Duodenal mucosa (tissue), 2 donors: ENCODE data around the gene CCNO.

Source experiments
- H3K27ac ChIP-seq: one replicate; pipeline ENCODE4 v1.7.0; 2013; ENCODE audit warnings: low read depth, low read length
- H3K27me3 ChIP-seq, 2 donors: one replicate each; pipeline ENCODE4 v1.7.0; 2013; ENCODE audit warnings: low read length in 2 of 2, control low read depth in 1 of 2; ENCODE audit not compliant: insufficient read depth in 2 of 2, control insufficient read depth in 1 of 2
- H3K36me3 ChIP-seq, 2 donors: one replicate each; pipeline ENCODE4 v1.7.0; 2013; ENCODE audit warnings: low read length in 2 of 2, control low read depth in 1 of 2; ENCODE audit not compliant: insufficient read depth in 2 of 2, control insufficient read depth in 1 of 2
- H3K4me1 ChIP-seq, 2 donors: one replicate each; pipeline ENCODE4 v1.7.0; 2013; ENCODE audit warnings: low read length in 2 of 2, control low read depth in 1 of 2; ENCODE audit not compliant: insufficient read depth in 2 of 2, control insufficient read depth in 1 of 2
- H3K4me3 ChIP-seq, 2 donors: one replicate each; pipeline ENCODE4 v1.7.0; 2013; ENCODE audit warnings: low read length in 2 of 2, low read depth in 1 of 2
- H3K9ac ChIP-seq, 2 donors: one replicate each; pipeline ENCODE4 v1.7.0; 2013; ENCODE audit warnings: low read length in 2 of 2, low read depth in 1 of 2
- H3K9me3 ChIP-seq, 2 donors: one replicate each; pipeline ENCODE4 v1.7.0; 2013; ENCODE audit warnings: low read length in 2 of 2, control low read depth in 1 of 2; ENCODE audit not compliant: control insufficient read depth in 1 of 2

CCNO gene, protein sequence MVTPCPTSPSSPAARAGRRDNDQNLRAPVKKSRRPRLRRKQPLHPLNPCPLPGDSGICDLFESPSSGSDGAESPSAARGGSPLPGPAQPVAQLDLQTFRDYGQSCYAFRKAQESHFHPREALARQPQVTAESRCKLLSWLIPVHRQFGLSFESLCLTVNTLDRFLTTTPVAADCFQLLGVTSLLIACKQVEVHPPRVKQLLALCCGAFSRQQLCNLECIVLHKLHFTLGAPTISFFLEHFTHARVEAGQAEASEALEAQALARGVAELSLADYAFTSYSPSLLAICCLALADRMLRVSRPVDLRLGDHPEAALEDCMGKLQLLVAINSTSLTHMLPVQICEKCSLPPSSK

DNA sequence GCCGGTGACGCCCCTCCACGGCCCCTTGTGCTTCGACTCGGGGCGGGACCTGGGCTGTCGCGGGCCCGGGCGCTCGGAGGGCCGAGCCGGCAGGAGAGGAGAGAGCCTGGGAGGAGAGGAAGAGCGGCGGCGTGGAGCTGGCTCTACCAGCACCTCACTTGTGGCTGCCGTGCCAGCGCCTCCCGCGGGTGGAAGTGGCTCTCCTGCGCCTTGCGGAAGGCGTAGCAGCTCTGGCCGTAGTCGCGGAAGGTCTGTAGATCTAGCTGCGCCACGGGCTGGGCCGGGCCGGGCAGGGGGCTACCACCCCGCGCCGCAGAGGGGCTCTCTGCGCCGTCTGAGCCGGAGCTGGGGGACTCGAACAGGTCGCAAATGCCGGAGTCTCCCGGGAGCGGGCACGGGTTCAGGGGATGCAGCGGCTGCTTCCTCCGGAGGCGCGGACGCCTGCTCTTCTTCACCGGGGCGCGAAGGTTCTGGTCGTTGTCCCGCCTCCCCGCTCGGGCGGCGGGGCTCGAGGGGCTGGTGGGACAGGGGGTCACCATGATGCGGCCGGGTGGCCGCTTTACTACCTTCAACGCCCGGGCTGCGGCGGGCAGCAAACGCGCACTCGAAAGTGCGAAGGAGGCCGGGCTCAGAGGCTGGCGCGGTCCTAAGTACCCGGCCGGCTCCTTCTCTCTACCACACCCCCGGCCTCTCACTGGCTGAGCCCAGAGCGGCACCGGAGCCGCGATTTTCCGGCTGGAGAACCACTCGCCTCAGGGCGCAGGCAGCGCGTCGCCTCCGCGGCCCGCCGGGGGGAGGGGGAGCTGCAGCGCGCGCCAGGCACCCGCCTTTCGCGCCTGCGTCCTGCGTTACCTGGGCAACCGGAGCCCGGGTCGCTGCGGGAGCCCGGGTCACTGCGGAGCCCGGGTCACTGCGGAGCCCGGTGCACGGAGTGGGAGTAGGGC is at the start of gene CCNO:
Gene CCNO (minus strand): TSS at position 624 of the 944 bp plus-strand sequence. CDS start 85 bp downstream, at position 539.
- no peaks in the 10 kb centered on the region for H3K9me3 ChIP-seq
- H3K4me3 ChIP-seq: peak within 1 kb of the TSS; percentile 71 to 77
- H3K27me3 ChIP-seq: peaks cover 52 to 58% of the 10 kb centered on the region in 2 donors
- H3K27ac ChIP-seq: no peak within 1 kb of the TSS
- H3K4me1 ChIP-seq: peaks cover 11 to 39% of the 10 kb centered on the region in 2 donors
- no peaks in the 10 kb centered on the region for H3K36me3 ChIP-seq
- peak within 1 kb of the TSS; percentile 31 to 38 for H3K9ac ChIP-seq

DNA sequence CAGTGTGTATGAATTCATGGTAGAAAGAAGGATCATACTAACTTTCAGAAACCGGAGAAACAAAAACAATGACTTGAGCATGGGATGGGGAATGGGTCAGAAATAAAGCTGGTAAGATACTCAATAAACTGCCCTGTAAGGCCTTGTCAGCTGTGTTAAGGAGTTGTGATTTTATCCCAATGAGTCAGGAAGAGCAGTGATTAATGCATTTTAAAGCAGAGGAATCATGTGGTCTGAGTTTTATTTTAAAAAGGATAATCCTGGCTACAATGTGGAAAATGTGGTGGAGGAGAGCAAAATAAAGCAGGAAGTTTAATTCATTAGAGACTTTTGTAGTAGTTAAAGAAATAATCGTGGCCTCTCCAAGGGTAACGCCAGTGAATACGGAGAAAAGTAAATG is 45.4 kb upstream of the CCNO start:
- H3K27me3 ChIP-seq: no peaks in the 10 kb centered on the region
- no peak overlapping the region for H3K9ac ChIP-seq
- no peaks in the 10 kb centered on the region for H3K4me1 ChIP-seq
- H3K9me3 ChIP-seq: no peaks in the 10 kb centered on the region
- H3K27ac ChIP-seq: no peak overlapping the region
- no peak overlapping the region for H3K4me3 ChIP-seq
- H3K36me3 ChIP-seq: peaks cover 24 to 90% of the 10 kb centered on the region in 2 donors

DNA sequence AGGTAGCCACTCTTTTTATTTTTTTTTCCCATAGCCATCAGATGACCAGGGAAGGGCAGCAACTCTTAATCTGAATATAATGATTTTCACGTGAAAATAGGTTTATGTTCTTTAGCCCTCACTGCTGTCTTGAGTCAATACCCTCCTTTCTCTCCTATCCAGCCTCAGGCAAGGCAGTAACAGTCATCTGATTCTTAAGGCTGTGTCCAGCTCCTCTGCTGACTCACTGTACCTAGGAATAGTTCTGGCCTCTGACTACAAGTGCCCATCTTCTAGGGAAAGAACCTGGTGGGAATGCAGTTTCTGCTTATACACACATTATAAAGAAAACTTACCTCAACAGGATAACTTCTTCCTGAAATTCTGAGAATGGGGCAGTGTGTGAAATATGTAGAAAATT is 43.4 kb upstream of the CCNO start:
- H3K4me1 ChIP-seq: no peaks in the 10 kb centered on the region

DNA sequence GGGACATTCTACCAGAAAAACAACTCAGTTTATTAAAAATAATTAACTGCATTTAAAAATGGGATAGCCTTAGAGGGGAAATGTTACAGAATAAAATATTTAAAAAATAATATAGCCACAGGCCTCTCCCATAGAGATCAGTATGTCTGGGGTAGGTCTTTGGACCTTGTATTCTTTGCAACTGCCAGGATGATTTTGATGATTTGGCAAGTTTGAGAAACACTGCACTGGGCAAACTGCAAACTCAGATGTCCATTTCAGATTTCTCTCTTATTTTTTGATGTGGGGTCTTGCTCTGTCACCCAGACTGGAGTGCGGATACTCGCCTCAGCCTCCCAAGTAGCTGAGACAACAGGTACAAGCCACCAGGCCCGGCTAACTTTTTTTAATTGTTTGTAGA is 24.9 kb upstream of the CCNO start:
- Histone ChIP-seq H3K9ac (no peak overlapping the region), H3K4me3 (no peak overlapping the region), H3K9me3 (no peaks in the 10 kb centered on the region), H3K36me3 (peaks cover 5 to 64% of the 10 kb centered on the region in 2 donors), H3K27ac (no peak overlapping the region), H3K27me3 (no peaks in the 10 kb centered on the region), H3K4me1 (no peaks in the 10 kb centered on the region)

More for the DNA sequence above, 43.4 kb upstream of the CCNO start:
- no peak overlapping the region for H3K9ac ChIP-seq
- peaks cover 30 to 93% of the 10 kb centered on the region in 2 donors for H3K36me3 ChIP-seq
- no peak overlapping the region for H3K4me3 ChIP-seq
- no peak overlapping the region for H3K27ac ChIP-seq
- no peaks in the 10 kb centered on the region for H3K9me3 ChIP-seq
- no peaks in the 10 kb centered on the region for H3K27me3 ChIP-seq

DNA sequence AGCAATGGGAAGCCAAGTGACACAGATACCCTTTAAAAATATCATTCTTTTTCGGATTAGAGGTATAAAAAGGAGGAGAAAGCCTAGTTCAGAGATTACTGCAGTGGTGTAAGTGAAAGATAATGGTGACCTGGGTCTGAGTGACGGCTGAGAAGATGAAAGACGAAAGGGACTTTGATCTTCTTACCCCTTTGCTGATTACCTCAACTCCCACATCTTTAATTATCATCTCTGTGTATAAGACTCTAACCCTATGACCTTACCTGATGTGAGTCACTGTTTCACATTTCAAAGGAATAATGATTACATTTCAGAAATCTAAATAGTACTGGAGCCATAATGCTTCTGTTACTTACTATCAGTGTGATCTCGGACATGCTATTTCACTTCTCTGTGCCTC is 21.4 kb upstream of the CCNO start:
- Histone ChIP-seq H3K36me3 (peaks cover 4 to 44% of the 10 kb centered on the region in 2 donors), H3K27me3 (no peaks in the 10 kb centered on the region), H3K4me1 (no peaks in the 10 kb centered on the region), H3K27ac (no peak overlapping the region), H3K4me3 (no peak overlapping the region), H3K9ac (no peak overlapping the region), H3K9me3 (no peaks in the 10 kb centered on the region)

DNA sequence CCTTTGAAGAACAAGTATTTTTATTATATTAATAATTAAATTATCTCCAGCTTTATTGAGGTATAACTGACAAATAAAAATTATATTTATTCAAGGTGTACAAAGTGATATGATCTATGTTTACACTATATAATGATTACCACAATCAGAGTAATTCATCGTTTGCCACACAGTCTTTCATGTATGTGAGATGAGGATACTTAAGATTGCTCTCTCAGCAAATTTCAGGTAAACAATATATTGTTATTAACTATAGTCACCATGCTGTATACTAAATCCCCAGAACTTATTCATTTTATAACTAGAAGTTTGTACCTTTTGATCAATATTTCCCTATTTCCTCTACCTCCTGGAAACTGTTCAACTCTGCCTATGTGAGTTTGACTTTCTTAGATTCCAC is 16.7 kb upstream of the CCNO start:
- peaks cover 6 to 11% of the 10 kb centered on the region in 2 donors for H3K9me3 ChIP-seq
- H3K4me3 ChIP-seq: no peak overlapping the region
- H3K27ac ChIP-seq: no peak overlapping the region

DNA sequence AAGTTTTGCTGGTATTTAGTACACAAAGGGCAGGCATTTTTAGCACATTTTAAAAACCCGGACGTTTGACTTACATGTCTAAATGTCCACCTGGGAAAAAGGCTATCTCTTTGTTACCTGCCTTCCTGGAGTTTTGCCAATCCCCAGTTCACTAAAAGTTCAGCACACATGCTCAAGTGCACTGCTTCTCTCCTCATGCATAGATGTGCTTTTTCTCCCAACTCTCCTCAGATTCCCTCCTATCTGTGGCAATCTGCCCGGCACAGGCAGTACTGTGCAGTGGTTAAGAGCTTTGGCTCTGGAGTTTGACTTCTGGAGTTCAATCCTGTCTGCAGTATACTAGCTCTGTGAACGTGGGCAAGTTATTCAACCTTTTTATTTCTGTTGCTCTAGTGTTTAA is 8.3 kb upstream of the CCNO start:
- no peaks in the 10 kb centered on the region for H3K9me3 ChIP-seq
- no peaks in the 10 kb centered on the region for H3K36me3 ChIP-seq
- H3K27me3 ChIP-seq: peaks cover 0 to 2% of the 10 kb centered on the region in 2 donors
- H3K4me1 ChIP-seq: no peaks in the 10 kb centered on the region
- no peak overlapping the region for H3K4me3 ChIP-seq
- H3K9ac ChIP-seq: no peak overlapping the region
- H3K27ac ChIP-seq: no peak overlapping the region

More for the DNA sequence above, 16.7 kb upstream of the CCNO start:
- H3K4me1 ChIP-seq: no peaks in the 10 kb centered on the region
- H3K27me3 ChIP-seq: no peaks in the 10 kb centered on the region
- H3K9ac ChIP-seq: no peak overlapping the region
- peaks cover 0 to 12% of the 10 kb centered on the region in 2 donors for H3K36me3 ChIP-seq

DNA sequence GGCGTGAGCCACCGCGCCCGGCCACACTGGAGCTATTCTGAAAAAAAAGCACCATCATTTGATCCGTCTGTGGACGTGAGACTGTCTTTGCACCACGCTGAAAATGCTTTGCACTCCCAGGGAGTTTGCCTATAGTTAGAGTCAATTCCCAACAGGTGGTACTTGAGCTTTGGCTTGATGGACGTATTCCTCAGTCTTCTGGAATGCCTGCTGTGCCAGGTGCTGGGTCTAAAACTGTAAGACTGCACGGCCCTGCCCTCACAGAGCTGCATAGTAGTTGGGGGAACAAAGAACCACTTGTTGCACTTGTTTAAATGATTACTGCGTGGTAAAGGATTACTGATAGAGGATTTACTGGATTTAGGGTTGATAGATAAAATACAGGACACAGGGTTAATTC is 3.4 kb upstream of the CCNO start:
- H3K27ac ChIP-seq: no peak overlapping the region
- H3K4me3 ChIP-seq: no peak overlapping the region
- no peaks in the 10 kb centered on the region for H3K9me3 ChIP-seq
- H3K27me3 ChIP-seq: peaks cover 20 to 24% of the 10 kb centered on the region in 2 donors
- peaks cover 0 to 27% of the 10 kb centered on the region in 2 donors for H3K4me1 ChIP-seq
- no peaks in the 10 kb centered on the region for H3K36me3 ChIP-seq
- H3K9ac ChIP-seq: no peak overlapping the region

DNA sequence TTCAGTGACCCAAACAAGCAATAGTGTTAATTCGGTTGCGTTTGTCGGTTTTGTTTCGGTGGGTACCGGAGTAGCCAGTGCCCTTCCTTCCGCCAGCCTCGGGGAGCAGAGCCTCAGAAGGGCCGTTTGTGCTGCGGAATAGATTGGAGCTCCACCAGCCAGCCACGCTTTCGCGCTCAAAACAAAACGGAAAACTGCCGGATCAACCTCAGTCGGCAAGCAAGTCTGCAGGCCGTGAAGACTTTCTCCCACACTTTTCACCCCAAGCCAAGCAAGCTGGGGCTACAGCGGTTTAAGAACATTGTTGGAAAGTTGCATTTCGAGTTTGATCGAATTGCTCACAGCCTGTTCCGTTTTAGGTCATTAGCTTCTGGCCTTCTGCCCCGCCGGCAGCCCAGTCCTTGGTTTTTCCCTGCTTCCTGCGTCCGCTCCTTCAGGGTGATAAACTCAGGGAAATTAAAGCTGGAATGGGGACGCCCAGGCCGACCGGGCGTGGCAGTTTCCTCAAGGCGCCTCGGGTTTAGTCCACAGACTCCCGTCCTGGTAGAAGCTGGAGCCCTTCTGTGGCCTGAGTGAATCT is 803 bp upstream of the CCNO start:
- Histone ChIP-seq H3K27me3 (peaks cover 42 to 48% of the 10 kb centered on the region in 2 donors), H3K36me3 (no peaks in the 10 kb centered on the region), H3K4me1 (peaks cover 11 to 39% of the 10 kb centered on the region in 2 donors), H3K9ac (peak overlapping the region; percentile 5 to 38), H3K27ac (no peak overlapping the region), H3K9me3 (no peaks in the 10 kb centered on the region), H3K4me3 (peak overlapping the region; percentile 71 to 77)
